Endothelial cell of umbilical vein (primary cell): ENCODE results near the gene NXN. TPM values are rescaled to one million over a fixed set of nuclear protein-coding genes. Genes with fewer than 3 reads are reported as not detected.

Experiments
- BruUV-seq: library from RNA; stranded (reverse); fragments of 400-500 nt; replicated peaks from 2 replicates; lab custom pipeline; 2021; lab: Mats Ljungman, UMichigan
- CTCF ChIA-PET: fragments of 300-600, 350-600 bp; sonication (Branson Sonifier 250); formaldehyde crosslinking; loops from one replicate; lab custom pipeline; 2021; ENCODE audit warnings: antibody characterized with exemption, inconsistent platforms; lab: Charles Lee
- POLR2A ChIA-PET: fragments of 300-600, 350-600 bp; sonication (Branson Sonifier 250); formaldehyde crosslinking; loops from one replicate; lab custom pipeline; 2021; ENCODE audit warnings: antibody characterized with exemption, inconsistent platforms; lab: Charles Lee
- DNase-seq: peaks from one replicate; pipeline ENCODE4 v3.0.0-alpha.2; 2011; ENCODE audit warnings: low read depth, low spot score
- FAIRE-seq: peaks from 2 replicates; lab custom pipeline; 2011; peaks lifted over from hg19 to GRCh38; lab: Jason Lieb, UNC
- H2AFZ ChIP-seq: 2 replicates; pipeline ENCODE4 v1.6.0; 2012; ENCODE audit warnings: low read depth, low read length, control low read depth, inconsistent platforms
- H3K27ac ChIP-seq: 2 replicates; pipeline ENCODE4 v1.5.1; 2011; ENCODE audit warnings: low read depth, mild to moderate bottlenecking, control low read depth, low read length, moderate library complexity; ENCODE audit not compliant: insufficient read depth
- H3K27me3 ChIP-seq, 2 experiments: 2 replicates each; pipeline versions ENCODE4 v1.6.0 to v1.6.1; 2011; ENCODE audit warnings: low read length in 2 of 2, mixed read lengths in 1 of 2; ENCODE audit not compliant: control insufficient read depth in 2 of 2, insufficient read depth in 2 of 2
- H3K36me3 ChIP-seq, 2 experiments: 2 replicates in 1 of 2; 3 replicates in 1 of 2; pipeline ENCODE4 v1.5.1; 2011; ENCODE audit warnings: low read length in 2 of 2, mild to moderate bottlenecking in 1 of 2, moderate library complexity in 1 of 2; ENCODE audit not compliant: control insufficient read depth in 2 of 2, insufficient read depth in 2 of 2; ENCODE audit errors: extremely low read depth in 1 of 2
- H3K4me1 ChIP-seq: 3 replicates; pipeline ENCODE4 v1.5.1; 2011; ENCODE audit warnings: mild to moderate bottlenecking, low read length; ENCODE audit not compliant: control insufficient read depth, insufficient read depth; ENCODE audit errors: extremely low read depth
- H3K4me2 ChIP-seq: 2 replicates; pipeline ENCODE4 v1.6.1; 2011; ENCODE audit warnings: low read length, control low read depth, mixed read lengths; ENCODE audit not compliant: insufficient read depth
- H3K4me3 ChIP-seq, 3 experiments: fragments of 200-600 bp in 1 of 3; sonication (generic), shearing (Covaris generic) in 1 of 3; replicated peaks in 1 of 3; 2 replicates each; pipeline ENCODE4 v1.5.1; 2011 to 2016; ENCODE audit warnings: control low read depth in 3 of 3, low read length in 3 of 3, mild to moderate bottlenecking in 2 of 3, inconsistent platforms in 1 of 3, low read depth in 1 of 3, moderate library complexity in 1 of 3; ENCODE audit not compliant: insufficient read depth in 1 of 3
- H3K79me2 ChIP-seq: 2 replicates; pipeline ENCODE4 v1.6.0; 2012; ENCODE audit warnings: low read length, inconsistent platforms; ENCODE audit not compliant: control insufficient read depth, insufficient read depth
- H3K9ac ChIP-seq: replicated peaks from 2 replicates; pipeline ENCODE3; 2011; ENCODE audit warnings: low read length, control low read depth; ENCODE audit not compliant: insufficient read depth; ENCODE audit errors: extremely low read depth
- H3K9me1 ChIP-seq: replicated peaks from 3 replicates; pipeline ENCODE4 v1.6.0; 2011; ENCODE audit warnings: mild to moderate bottlenecking, low read length; ENCODE audit not compliant: control insufficient read depth, insufficient read depth; ENCODE audit errors: extremely low read depth
- H3K9me3 ChIP-seq: replicated peaks from 2 replicates; pipeline ENCODE4 v1.5.1; 2012; ENCODE audit warnings: low read length, inconsistent platforms; ENCODE audit not compliant: control insufficient read depth, insufficient read depth
- H4K20me1 ChIP-seq: replicated peaks from 2 replicates; pipeline ENCODE3; 2011; ENCODE audit warnings: mild to moderate bottlenecking, low read length; ENCODE audit not compliant: control insufficient read depth, insufficient read depth; ENCODE audit errors: extremely low read depth
- CTCF ChIP-seq, 2 donors: IDR thresholded peaks; 1 replicate in 1 of 2; 2 replicates in 1 of 2; pipeline ENCODE4 v1.5.1; 2011; ENCODE audit warnings: low read length in 2 of 2, mild to moderate bottlenecking in 2 of 2, moderate library complexity in 2 of 2, control low read depth in 1 of 2, inconsistent platforms in 1 of 2, low read depth in 1 of 2; ENCODE audit not compliant: insufficient read depth in 1 of 2; ENCODE audit errors: extremely low read depth in 1 of 2
- EZH2 ChIP-seq: IDR thresholded peaks from 2 replicates; pipeline ENCODE4 v1.6.1; 2012; ENCODE audit warnings: borderline replicate concordance, low read depth, mild to moderate bottlenecking, moderate library complexity, low read length, inconsistent platforms; ENCODE audit not compliant: severe bottlenecking
- FOS ChIP-seq: IDR thresholded peaks from 2 replicates; pipeline ENCODE4 v1.6.1; 2011; ENCODE audit warnings: mild to moderate bottlenecking, low read length, moderate library complexity, borderline replicate concordance; ENCODE audit not compliant: insufficient read depth
- GATA2 ChIP-seq: IDR thresholded peaks from 2 replicates; pipeline ENCODE4 v1.7.0; 2011; ENCODE audit warnings: low read depth, mild to moderate bottlenecking, moderate library complexity, mixed read lengths, low read length; ENCODE audit not compliant: insufficient read length, insufficient read depth
- JUN ChIP-seq: IDR thresholded peaks from 2 replicates; pipeline ENCODE4 v1.6.1; 2011; ENCODE audit warnings: borderline replicate concordance, low read depth; ENCODE audit not compliant: insufficient read length, insufficient read depth
- MAX ChIP-seq: IDR thresholded peaks from 2 replicates; pipeline ENCODE4 v1.6.1; 2011; ENCODE audit not compliant: insufficient read depth, insufficient read length
- MYC ChIP-seq: IDR thresholded peaks from one replicate; pipeline ENCODE4 v1.6.1; 2011; ENCODE audit warnings: mild to moderate bottlenecking, low read depth, low read length
- POLR2A ChIP-seq: IDR thresholded peaks from 2 replicates; pipeline ENCODE4 v1.6.1; 2012; ENCODE audit warnings: low read depth, mild to moderate bottlenecking, control low read depth, low read length
- POLR2AphosphoS5 ChIP-seq: IDR thresholded peaks from 2 replicates; pipeline ENCODE4 v1.6.1; 2012; ENCODE audit warnings: low read depth, mild to moderate bottlenecking, control low read depth, low read length, moderate library complexity; ENCODE audit not compliant: insufficient read depth
- dilution Hi-C: fragments of 300-500 bp; cut with MboI; formaldehyde crosslinking; loops from one replicate; pipeline ENCODE4 v1.15.0; 2019; ENCODE audit warnings: low sequenced_read_pairs; ENCODE audit not compliant: extremely low pct_ligation_motif_present
- intact Hi-C: fragments of 100-400 bp; cut with micrococcal nuclease; formaldehyde crosslinking; loops from one replicate; pipeline ENCODE4 v1.10.0; 2022
- polyA plus RNA-seq, 4 experiments: library from polyadenylated mRNA; depleted of rRNA in 3 of 4; stranded (reverse) in 3 of 4; unstranded in 1 of 4; fragments of >200 nt; gene quantifications; 2 replicates each; pipeline versions ENCODE4 v1.2.1 to v1.2.3, GENCODE V29; 2011 to 2012; ENCODE audit warnings: missing spikeins in 1 of 4
- total RNA-seq: library from RNA; stranded (reverse); gene quantifications from 2 replicates; pipeline ENCODE4 v1.2.3, GENCODE V29; 2021

NXN gene
- total and polyA plus RNA-seq, 2 donors (not counting 3 experiments of a cell fraction or from before 2014, with no cell fraction given) = 69.5 to 77.3 TPM

GRCh38 chr17:1018547-1018946 lies 39.0 kb upstream of the NXN start:
- POLR2A ChIA-PET = no interaction called here
- no peaks in the 10 kb centered on the region for H4K20me1 ChIP-seq
- no TSS peak for BruUV-seq
- H3K27me3 ChIP-seq = no peaks in the 10 kb centered on the region
- no peaks in the 10 kb centered on the region for H3K9me1 ChIP-seq
- H3K27ac ChIP-seq = no peak overlapping the region
- no peaks in the 10 kb centered on the region for H3K4me1 ChIP-seq
- no peak overlapping the region for H2AFZ ChIP-seq
- CTCF ChIA-PET = interaction anchor here (1.0 to 1.6 kb wide), 5 partner anchors 11 to 40 kb away, joined by 3 to 9 read pairs (median 4); partner anchors contain the start of gene TIMM22
- dilution Hi-C loops = no loop called here
- FAIRE-seq (no peak), DNase-seq (no peak)
- TF ChIP-seq CTCF (IDR thresholded peaks at IDR 0.05; ENCODE audit: extremely low read depth in 1 of 2, insufficient read depth in 1 of 2, low read depth in 1 of 2, low read length in 2 of 2) = no peak
- TF ChIP-seq FOS = no peak
- TF ChIP-seq MYC = no peak
- TF ChIP-seq POLR2A = no peak
- TF ChIP-seq GATA2 = no peak
- no peak for TF ChIP-seq EZH2
- no peak for TF ChIP-seq POLR2AphosphoS5
- no peaks in the 10 kb centered on the region for H3K36me3 ChIP-seq
- no peak overlapping the region for H3K4me2 ChIP-seq
- intact Hi-C loops = no loop called here
- H3K79me2 ChIP-seq = no peaks in the 10 kb centered on the region
- H3K9ac ChIP-seq = no peak overlapping the region
- H3K9me3 ChIP-seq = no peaks in the 10 kb centered on the region
- no peak overlapping the region for H3K4me3 ChIP-seq

- Histone ChIP-seq H3K36me3 (peaks cover 0 to 16% of the 10 kb centered on the region in 2 experiments), H3K27ac (no peak overlapping the region), H3K79me2 (no peaks in the 10 kb centered on the region), H3K4me1 (no peaks in the 10 kb centered on the region), H3K27me3 (no peaks in the 10 kb centered on the region), H3K4me3 (no peak overlapping the region), H3K9me1 (no peaks in the 10 kb centered on the region), H3K4me2 (no peak overlapping the region), H2AFZ (no peak overlapping the region), H3K9me3 (no peaks in the 10 kb centered on the region), H3K9ac (no peak overlapping the region), H4K20me1 (no peaks in the 10 kb centered on the region)
- BruUV-seq = no TSS peak
- dilution Hi-C loops (no loop called here), intact Hi-C loops (no loop called here)
- FAIRE-seq = no peak
- POLR2A ChIA-PET = no interaction called here
- CTCF ChIA-PET = no interaction called here
- DNase-seq = no peak
- no peak for TF ChIP-seq POLR2A
- no peak for TF ChIP-seq MYC
- TF ChIP-seq CTCF (IDR thresholded peaks at IDR 0.05; ENCODE audit: extremely low read depth in 1 of 2, insufficient read depth in 1 of 2, low read depth in 1 of 2, low read length in 2 of 2) = no peak
- no peak for TF ChIP-seq GATA2
- TF ChIP-seq JUN = no peak
- TF ChIP-seq FOS = no peak
- no peak for TF ChIP-seq EZH2
- no peak for TF ChIP-seq POLR2AphosphoS5
- no peak for TF ChIP-seq MAX
These were observed 34.1 kb upstream of the NXN start for GRCh38 chr17:1013729-1014090.
